Measurements from ENCODE around the gene USH1C. TPM values are rescaled to one million over a fixed set of nuclear protein-coding genes. Genes with fewer than 3 reads are reported as not detected.

Gene USH1C
- total RNA-seq, 1 donor from 2014 or later, result not detected

DNA sequence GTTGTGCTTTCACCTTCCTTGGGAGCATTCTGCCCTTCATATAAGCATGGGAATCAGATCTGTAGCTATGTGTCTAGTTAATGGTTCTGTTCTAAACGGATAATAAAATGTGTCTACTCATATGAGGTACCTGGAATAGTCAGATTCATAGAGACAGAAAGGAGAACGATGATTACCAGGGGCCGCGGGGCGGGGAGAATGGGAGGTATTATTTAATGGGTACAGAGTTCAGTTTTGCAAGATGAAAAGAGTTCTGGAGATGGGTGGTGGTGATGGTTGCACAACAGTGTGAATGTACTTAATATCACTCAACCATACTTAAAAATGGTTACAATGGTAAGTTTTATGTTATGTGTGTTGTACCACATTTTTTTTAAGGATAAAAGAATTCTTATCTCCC is 57.6 kb downstream of the USH1C start:
- ATAC-seq (no peak), DNase-seq (no peak)
- TF ChIP-seq, protein P1, sequence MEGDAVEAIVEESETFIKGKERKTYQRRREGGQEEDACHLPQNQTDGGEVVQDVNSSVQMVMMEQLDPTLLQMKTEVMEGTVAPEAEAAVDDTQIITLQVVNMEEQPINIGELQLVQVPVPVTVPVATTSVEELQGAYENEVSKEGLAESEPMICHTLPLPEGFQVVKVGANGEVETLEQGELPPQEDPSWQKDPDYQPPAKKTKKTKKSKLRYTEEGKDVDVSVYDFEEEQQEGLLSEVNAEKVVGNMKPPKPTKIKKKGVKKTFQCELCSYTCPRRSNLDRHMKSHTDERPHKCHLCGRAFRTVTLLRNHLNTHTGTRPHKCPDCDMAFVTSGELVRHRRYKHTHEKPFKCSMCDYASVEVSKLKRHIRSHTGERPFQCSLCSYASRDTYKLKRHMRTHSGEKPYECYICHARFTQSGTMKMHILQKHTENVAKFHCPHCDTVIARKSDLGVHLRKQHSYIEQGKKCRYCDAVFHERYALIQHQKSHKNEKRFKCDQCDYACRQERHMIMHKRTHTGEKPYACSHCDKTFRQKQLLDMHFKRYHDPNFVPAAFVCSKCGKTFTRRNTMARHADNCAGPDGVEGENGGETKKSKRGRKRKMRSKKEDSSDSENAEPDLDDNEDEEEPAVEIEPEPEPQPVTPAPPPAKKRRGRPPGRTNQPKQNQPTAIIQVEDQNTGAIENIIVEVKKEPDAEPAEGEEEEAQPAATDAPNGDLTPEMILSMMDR (IDR thresholded peaks at IDR 0.05), result no peak
- Histone ChIP-seq H3K27me3 (no peaks in the 10 kb centered on the region), H3K4me1 (no peaks in the 10 kb centered on the region), H3K36me3 (no peaks in the 10 kb centered on the region), H3K4me3 (no peak overlapping the region), H3K9me3 (no peaks in the 10 kb centered on the region), H3K27ac (no peak overlapping the region)
- intact Hi-C loops (cut with DNase I), result no loop called here

DNA sequence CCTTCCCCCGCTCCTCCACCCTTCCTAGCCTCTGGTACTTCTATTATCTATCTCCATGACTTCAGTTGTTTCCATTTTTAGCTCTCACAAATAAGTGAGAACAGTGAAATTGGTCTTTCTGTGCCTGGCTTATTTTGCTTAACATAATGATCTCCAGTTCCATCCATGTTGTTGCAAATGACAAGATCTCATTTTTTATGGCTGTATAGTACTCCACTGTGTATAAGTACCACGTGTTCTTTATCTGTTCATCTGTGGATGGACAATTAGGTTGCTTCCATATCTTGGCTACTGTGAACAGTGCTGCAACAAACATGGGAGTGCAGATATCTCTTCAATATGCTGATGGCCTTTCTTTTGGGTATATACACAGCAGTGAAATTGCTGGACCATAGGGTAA is 60.7 kb downstream of the USH1C start:
- H3K27ac ChIP-seq, result no peak overlapping the region
- TF ChIP-seq, protein P1 (IDR thresholded peaks at IDR 0.05), result no peak
- no peaks in the 10 kb centered on the region for H3K9me3 ChIP-seq
- intact Hi-C loops (cut with DNase I), result no loop called here
- no peaks in the 10 kb centered on the region for H3K4me1 ChIP-seq
- DNase-seq (no peak), ATAC-seq (no peak)
- H3K27me3 ChIP-seq, result peaks cover 2% of the 10 kb centered on the region
- H3K4me3 ChIP-seq, result no peak overlapping the region
- no peaks in the 10 kb centered on the region for H3K36me3 ChIP-seq

DNA sequence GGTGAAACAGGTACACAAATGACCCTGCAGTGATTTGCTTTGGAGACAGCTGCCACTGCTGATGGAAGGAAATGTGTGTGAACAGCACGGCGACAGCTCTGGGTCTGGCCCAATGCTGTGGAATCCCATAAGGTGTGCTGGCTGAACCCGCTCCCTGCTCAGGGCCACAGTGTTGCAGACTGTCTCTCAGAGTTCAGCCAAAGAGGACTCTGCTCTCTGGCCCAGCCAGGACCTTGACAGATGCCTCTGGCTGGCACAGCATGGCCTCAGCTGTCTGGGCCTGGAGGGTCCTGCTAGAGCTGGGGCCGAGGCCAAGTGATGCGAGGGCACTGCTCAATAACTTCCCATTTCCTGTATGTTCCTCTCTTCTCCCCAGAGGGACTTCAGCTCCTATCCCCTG is 62.3 kb downstream of the USH1C start:
- ATAC-seq (no peak), DNase-seq (no peak)
- TF ChIP-seq, protein P1 (IDR thresholded peaks at IDR 0.05), result no peak
- Histone ChIP-seq H3K36me3 (no peaks in the 10 kb centered on the region), H3K27me3 (peaks cover 18% of the 10 kb centered on the region), H3K4me3 (no peak overlapping the region), H3K9me3 (no peaks in the 10 kb centered on the region), H3K27ac (no peak overlapping the region), H3K4me1 (no peaks in the 10 kb centered on the region)
- intact Hi-C loops (cut with DNase I), result no loop called here

DNA sequence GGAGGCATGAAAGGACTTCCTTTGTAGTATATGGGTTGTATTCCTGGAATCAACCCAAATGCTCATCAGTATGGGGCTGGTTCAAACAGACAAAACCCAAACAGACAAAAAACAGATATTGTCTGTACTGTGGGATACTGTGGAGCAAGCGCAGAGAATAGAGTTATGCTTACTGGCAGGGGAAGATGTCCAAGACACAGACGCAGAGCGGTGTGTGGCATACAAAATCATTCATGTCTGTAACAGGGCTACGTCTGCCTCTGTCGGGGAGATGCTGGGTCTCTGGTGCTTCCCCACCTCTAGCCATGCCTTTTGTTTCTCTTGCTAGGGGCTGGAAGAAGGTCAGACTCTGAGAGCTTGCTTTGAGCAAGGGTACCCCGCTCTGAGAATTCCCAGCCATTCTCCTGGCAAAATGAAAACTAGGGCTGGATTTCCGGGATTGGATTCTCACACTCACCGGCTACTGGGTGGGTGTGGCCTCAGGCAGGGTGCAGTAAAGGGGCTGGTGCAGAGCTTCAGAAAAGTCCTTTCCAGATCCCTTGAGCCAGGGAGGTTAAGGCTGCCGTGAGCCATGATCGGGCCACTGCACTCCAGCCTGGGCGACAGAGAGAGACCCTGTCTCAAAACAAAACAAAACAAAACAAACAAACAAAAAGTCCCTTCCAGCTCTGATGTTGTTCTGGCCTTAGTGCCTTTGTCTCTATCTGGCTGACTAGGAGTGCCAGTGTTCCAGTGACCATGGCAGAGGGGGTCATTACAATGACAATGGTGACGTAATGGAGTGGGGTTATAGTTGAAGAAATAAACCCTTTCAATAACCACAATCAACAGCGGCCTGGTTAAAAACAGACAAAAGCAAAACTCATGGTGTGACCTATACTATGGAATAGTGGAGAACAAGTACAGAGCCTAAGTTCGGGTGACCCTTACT is 64.7 kb downstream of the USH1C start:
- Histone ChIP-seq H3K27ac (no peak overlapping the region), H3K4me3 (no peak overlapping the region), H3K27me3 (peaks cover 40% of the 10 kb centered on the region), H3K4me1 (no peaks in the 10 kb centered on the region), H3K9me3 (no peaks in the 10 kb centered on the region), H3K36me3 (no peaks in the 10 kb centered on the region)
- TF ChIP-seq, protein P1 (IDR thresholded peaks at IDR 0.05), result no peak
- ATAC-seq (peak; percentile 63), DNase-seq (no peak)
- intact Hi-C loops (cut with DNase I), result no loop called here

DNA sequence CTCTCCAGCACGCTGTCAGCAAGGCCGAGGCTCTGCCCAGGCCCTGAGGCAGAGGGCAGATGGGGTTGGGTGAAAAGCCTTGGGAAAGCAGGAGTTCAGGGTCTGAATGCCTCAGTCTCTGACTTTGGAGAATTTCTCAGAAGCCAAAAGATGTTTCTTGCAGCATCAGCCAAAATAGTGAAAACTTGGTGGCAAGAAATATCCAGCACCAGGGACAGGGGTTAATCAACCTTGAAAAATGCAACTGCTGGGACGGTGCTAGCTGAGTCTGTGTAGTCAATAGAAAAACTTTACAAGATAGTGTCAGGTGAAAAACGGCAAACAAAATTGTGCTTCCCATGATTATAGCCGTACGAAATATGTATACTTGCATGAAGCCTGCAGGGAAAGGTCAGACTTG is 66.1 kb downstream of the USH1C start:
- no peak for DNase-seq
- H3K36me3 ChIP-seq, result no peaks in the 10 kb centered on the region
- peaks cover 53% of the 10 kb centered on the region for H3K27me3 ChIP-seq
- H3K4me1 ChIP-seq, result no peaks in the 10 kb centered on the region
- no peak overlapping the region for H3K27ac ChIP-seq
- no peaks in the 10 kb centered on the region for H3K9me3 ChIP-seq
- no peak for ATAC-seq
- TF ChIP-seq, protein P1 (IDR thresholded peaks at IDR 0.05), result no peak
- intact Hi-C loops (cut with DNase I), result no loop called here
- H3K4me3 ChIP-seq, result no peak overlapping the region
